Fibroblast of lung (primary cell): ENCODE data around the gene NLRC4.

Experiments used
- CTCF ChIP-seq, 2 donors: IDR thresholded peaks in 1 of 2; conservative IDR thresholded peaks in 1 of 2; 1 replicate in 1 of 2; 2 replicates in 1 of 2; pipeline ENCODE4 v1.5.1; 2011 to 2012; ENCODE audit warnings: low read length in 2 of 2, control low read depth in 1 of 2, inconsistent platforms in 1 of 2, low read depth in 1 of 2, mild to moderate bottlenecking in 1 of 2
- EZH2 ChIP-seq: IDR thresholded peaks from 2 replicates; pipeline ENCODE4 v1.5.1; 2012; ENCODE audit warnings: low read length, control low read depth, mild to moderate bottlenecking; ENCODE audit errors: missing control alignments

GRCh38 chr2:32264422-32265105 is at the start of gene NLRC4:
- no peak for TF ChIP-seq CTCF (conservative IDR thresholded peaks at IDR 0.05 in 1 of 2, IDR thresholded peaks at IDR 0.05 in 1 of 2; ENCODE audit: low read depth in 1 of 2, low read length in 2 of 2)
- no peak for TF ChIP-seq EZH2
